Spleen (tissue), 11 donors: ENCODE data around the gene FBXW8. TPM values are rescaled to one million over a fixed set of nuclear protein-coding genes. Genes with fewer than 3 reads are reported as not detected.
A peak's percentile ranks its signal among the peaks of the same experiment; 100 is the strongest.

Experiments used
- DNase-seq: peaks from one replicate; pipeline ENCODE4 v3.0.0-alpha.2; 2020
- H3K27ac ChIP-seq, 8 donors: fragments of 200-600 bp; sonication (generic) in 7 of 8; 1 replicate in 4 of 8; 2 replicates in 4 of 8; pipeline versions ENCODE4 v1.5.0 to v1.8.0; 2016 to 2021; ENCODE audit warnings: inconsistent platforms in 4 of 8, mild to moderate bottlenecking in 4 of 8, moderate library complexity in 1 of 8
- H3K27me3 ChIP-seq, 7 donors: fragments of 200-600 bp; sonication (generic) in 6 of 7; replicated peaks in 1 of 7; 1 replicate in 4 of 7; 2 replicates in 3 of 7; pipeline versions ENCODE4 v1.5.0 to v1.8.0; 2016 to 2021; ENCODE audit warnings: inconsistent platforms in 3 of 7, mild to moderate bottlenecking in 1 of 7
- H3K36me3 ChIP-seq, 6 donors: fragments of 200-600 bp; sonication (generic) in 5 of 6; 1 replicate in 4 of 6; 2 replicates in 2 of 6; pipeline versions ENCODE4 v1.5.0 to v1.8.0; 2016 to 2021; ENCODE audit warnings: inconsistent platforms in 2 of 6
- H3K4me1 ChIP-seq, 6 donors: fragments of 200-600 bp; sonication (generic) in 5 of 6; 1 replicate in 3 of 6; 2 replicates in 3 of 6; pipeline versions ENCODE4 v1.5.0 to v1.8.0; 2016 to 2021; ENCODE audit warnings: inconsistent platforms in 3 of 6
- H3K4me3 ChIP-seq, 8 donors: fragments of 200-600 bp; sonication (generic) in 7 of 8; 1 replicate in 4 of 8; 2 replicates in 4 of 8; pipeline versions ENCODE4 v1.5.0 to v1.8.0; 2016 to 2021; ENCODE audit warnings: inconsistent platforms in 4 of 8, mild to moderate bottlenecking in 4 of 8, moderate library complexity in 2 of 8
- H3K9me3 ChIP-seq, 8 donors: fragments of 200-600 bp; sonication (generic) in 7 of 8; 1 replicate in 4 of 8; 2 replicates in 4 of 8; pipeline versions ENCODE4 v1.5.0 to v1.8.0; 2016 to 2021; ENCODE audit warnings: inconsistent platforms in 4 of 8
- POLR2A ChIP-seq, 3 donors: fragments of 450-650 bp; IDR thresholded peaks; one replicate each; pipeline ENCODE4 v1.5.1; 2017; ENCODE audit warnings: antibody characterized with exemption in 3 of 3, mild to moderate bottlenecking in 1 of 3
- POLR2AphosphoS5 ChIP-seq, 3 donors: sonication (generic); formaldehyde crosslinking; IDR thresholded peaks; one replicate each; pipeline ENCODE4 v1.5.1; 2017; ENCODE audit warnings: antibody characterized with exemption in 3 of 3
- WGBS, 5 donors: extraction: QIAGEN DNeasy Blood & Tissue Kit in 3 of 5; methylation state at CpG; one replicate each; pipeline versions ENCODE4 v1.1.5 to v1.1.7; 2013 to 2018; 5-methylcytosine and 5-hydroxymethylcytosine counted together
- intact Hi-C: fragments of 100-400 bp; cut with DNase I; formaldehyde crosslinking; loops from one replicate; pipeline ENCODE4 v1.15.0; 2023; ENCODE audit warnings: low total_unique reads
- polyA plus RNA-seq, 3 donors: library from polyadenylated mRNA; stranded (reverse); fragments of 200-250 nt; gene quantifications; one replicate each; pipeline ENCODE4 v1.2.1, GENCODE V29; 2013
- total RNA-seq, 7 donors: library from RNA; depleted of rRNA in 3 of 7; stranded (reverse); fragments of >200 nt in 3 of 7; fragmentation: NEBNext Ultra II Directional in 4 of 7; extraction: Animal tissue kit (Norgen Biotek cat#: 25700) in 4 of 7; gene quantifications; one replicate each; pipeline versions ENCODE4 v1.1.0 to v1.2.1, GENCODE V29; 2016 to 2021
- TF ChIP-seq, protein P1 (sequence below), 11 experiments: fragments of 200-600 bp in 7 of 11; fragments of 450-650 bp in 4 of 11; sonication (generic) in 4 of 11; IDR thresholded peaks in 8 of 11; conservative IDR thresholded peaks in 3 of 11; 1 replicate in 7 of 11; 2 replicates in 4 of 11; pipeline versions ENCODE4 v1.4.0 to v1.8.0; 2016 to 2021; ENCODE audit warnings: antibody characterized with exemption in 11 of 11, inconsistent platforms in 4 of 11, mild to moderate bottlenecking in 1 of 11
- donor health status: healthy with polysubstance abuse.
- donor health status: DM: no; HTN: no; CAD: no; lungs with moderate emphysema.
- donor health status: DM: no; HTN: no; CAD: no.
- donor health status: Bipolar disorder and iron deficiency.
- donor health status: healthy.
- donor health status: DM: no; HTN: no; CAD: no.
- donor health status: DM: yes; HTN: yes; CAD: no.

The FBXW8 gene
- total and polyA plus RNA-seq, 10 donors = 2.2 to 17.3 (median 11.8) TPM

- TF ChIP-seq POLR2A (IDR thresholded peaks at IDR 0.05) (no peak), POLR2AphosphoS5 (IDR thresholded peaks at IDR 0.05) (no peak)
- TF ChIP-seq, protein P1, sequence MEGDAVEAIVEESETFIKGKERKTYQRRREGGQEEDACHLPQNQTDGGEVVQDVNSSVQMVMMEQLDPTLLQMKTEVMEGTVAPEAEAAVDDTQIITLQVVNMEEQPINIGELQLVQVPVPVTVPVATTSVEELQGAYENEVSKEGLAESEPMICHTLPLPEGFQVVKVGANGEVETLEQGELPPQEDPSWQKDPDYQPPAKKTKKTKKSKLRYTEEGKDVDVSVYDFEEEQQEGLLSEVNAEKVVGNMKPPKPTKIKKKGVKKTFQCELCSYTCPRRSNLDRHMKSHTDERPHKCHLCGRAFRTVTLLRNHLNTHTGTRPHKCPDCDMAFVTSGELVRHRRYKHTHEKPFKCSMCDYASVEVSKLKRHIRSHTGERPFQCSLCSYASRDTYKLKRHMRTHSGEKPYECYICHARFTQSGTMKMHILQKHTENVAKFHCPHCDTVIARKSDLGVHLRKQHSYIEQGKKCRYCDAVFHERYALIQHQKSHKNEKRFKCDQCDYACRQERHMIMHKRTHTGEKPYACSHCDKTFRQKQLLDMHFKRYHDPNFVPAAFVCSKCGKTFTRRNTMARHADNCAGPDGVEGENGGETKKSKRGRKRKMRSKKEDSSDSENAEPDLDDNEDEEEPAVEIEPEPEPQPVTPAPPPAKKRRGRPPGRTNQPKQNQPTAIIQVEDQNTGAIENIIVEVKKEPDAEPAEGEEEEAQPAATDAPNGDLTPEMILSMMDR (IDR thresholded peaks at IDR 0.05 in 8 of 11, conservative IDR thresholded peaks at IDR 0.05 in 3 of 11) = no peak
- Histone ChIP-seq H3K27ac (no peak overlapping the region), H3K36me3 (no peaks in the 10 kb centered on the region), H3K4me3 (no peak overlapping the region), H3K4me1 (peaks cover 6 to 15% (median 12%) of the 10 kb centered on the region in 6 donors), H3K27me3 (peaks cover 0 to 76% (median 42%) of the 10 kb centered on the region in 7 donors), H3K9me3 (peaks cover 0 to 10% (median 3%) of the 10 kb centered on the region in 8 donors)
- intact Hi-C loops = no loop called here
- no peak for DNase-seq
- WGBS, 5 donors = 86 to 93% (median 92%) methylated on average over 4 of the region's 4 CpGs
Observed at GRCh38 chr12:116874324-116874995, 36.3 kb upstream of the FBXW8 start.

DNA sequence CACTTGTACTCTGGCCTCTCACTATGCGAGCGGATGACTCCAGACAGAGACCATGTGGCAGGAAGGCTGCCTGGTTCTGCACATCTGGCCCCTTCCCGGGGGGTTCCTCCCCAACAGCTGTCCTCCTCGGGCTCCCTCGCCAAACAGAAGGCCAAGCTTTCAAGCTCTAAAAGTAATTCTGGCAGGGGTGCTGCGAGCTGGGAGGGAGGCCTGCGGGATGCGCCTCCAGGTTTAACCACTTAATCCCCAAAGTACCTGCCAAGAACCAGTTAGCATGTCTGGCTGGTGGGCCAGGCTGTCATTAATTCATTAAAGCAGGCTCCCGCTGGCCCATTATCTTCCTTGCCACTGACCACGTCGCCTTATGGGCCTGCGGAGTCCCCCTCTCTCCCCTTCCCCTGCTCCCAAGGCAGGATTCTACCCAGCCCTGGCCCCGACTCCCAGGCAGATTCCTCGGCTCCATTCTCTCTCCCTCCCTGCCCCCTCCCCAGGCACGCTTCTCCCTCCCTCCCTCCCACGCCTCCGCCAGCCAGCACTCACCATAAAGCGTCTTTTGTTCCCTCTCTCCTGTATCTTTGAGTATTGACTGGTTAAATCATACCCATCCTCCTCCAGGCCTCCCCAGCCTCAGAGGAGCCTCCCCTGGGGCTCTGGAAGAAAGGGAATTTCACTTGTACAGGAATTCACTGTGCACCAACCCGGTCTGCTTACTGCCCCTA, 34.4 kb upstream of the FBXW8 start:
- peaks cover 0 to 10% (median 3%) of the 10 kb centered on the region in 8 donors for H3K9me3 ChIP-seq
- peaks cover 0 to 95% (median 56%) of the 10 kb centered on the region in 7 donors for H3K27me3 ChIP-seq
- TF ChIP-seq POLR2A (IDR thresholded peaks at IDR 0.05) = no peak
- TF ChIP-seq, protein P1 (IDR thresholded peaks at IDR 0.05 in 8 of 11, conservative IDR thresholded peaks at IDR 0.05 in 3 of 11) = no peak
- no peak for TF ChIP-seq POLR2AphosphoS5 (IDR thresholded peaks at IDR 0.05)
- peaks cover 17 to 33% (median 29%) of the 10 kb centered on the region in 6 donors for H3K4me1 ChIP-seq
- no peak overlapping the region for H3K4me3 ChIP-seq
- intact Hi-C loops = no loop called here
- H3K27ac ChIP-seq = no peak overlapping the region
- DNase-seq = no peak
- 19 to 29% (median 22%) methylated on average over 18 to 19 of the region's 19 CpGs for WGBS, 5 donors
- no peaks in the 10 kb centered on the region for H3K36me3 ChIP-seq

DNA sequence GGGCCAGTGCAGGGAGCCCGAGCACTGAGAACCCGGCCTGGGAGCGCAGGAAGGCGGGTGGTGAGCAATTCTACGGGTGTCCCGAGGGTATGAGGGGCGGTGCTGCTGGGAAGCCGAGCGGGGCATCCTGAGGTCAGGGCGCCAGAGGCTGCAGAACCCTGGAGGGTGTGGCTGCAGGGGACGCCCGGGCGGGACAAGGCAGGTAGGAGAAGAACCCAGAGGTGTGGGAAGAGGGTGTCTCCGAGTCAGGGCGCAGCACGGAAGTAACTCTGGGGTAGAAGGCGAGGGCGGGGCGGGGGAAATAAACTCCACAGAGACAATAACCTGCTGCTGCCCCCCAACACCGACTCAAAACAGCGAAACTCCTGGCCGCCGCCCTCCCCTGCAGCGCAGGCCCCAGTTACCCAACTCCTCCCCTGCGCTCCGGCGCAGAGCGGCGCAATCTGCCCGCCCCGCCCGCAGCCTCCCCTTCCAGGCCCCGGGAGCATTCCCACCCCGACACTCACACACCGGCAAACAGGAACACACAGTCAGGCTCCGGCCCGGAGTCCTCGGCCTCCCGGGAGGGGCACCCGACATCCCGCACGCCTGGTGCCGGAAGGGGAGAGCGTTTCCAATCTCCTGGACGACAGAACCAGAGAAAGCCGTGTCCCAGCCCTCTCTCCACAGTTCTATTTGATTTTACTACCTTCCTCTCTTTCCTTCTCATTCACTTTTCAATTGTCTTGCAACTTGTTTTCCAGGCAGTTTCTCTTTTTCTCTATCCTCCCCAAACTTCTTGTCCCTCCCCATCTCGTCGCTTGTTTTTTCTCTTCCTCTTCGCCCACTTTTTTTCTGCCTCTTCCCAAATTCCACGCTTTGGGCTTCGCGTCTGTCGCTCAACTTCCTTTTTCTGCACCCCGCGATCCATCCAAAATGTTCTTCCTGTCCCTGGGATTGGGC, 31.9 kb upstream of the FBXW8 start:
- Histone ChIP-seq H3K27ac (no peak overlapping the region), H3K4me3 (peak overlapping the region in 7 of 8 donors; percentile 3 to 68 (median 23)), H3K9me3 (peaks cover 0 to 10% (median 3%) of the 10 kb centered on the region in 8 donors), H3K4me1 (peaks cover 25 to 50% (median 42%) of the 10 kb centered on the region in 6 donors), H3K36me3 (no peaks in the 10 kb centered on the region), H3K27me3 (peaks cover 0 to 100% (median 75%) of the 10 kb centered on the region in 7 donors)
- TF ChIP-seq POLR2AphosphoS5 (IDR thresholded peaks at IDR 0.05) (no peak), POLR2A (IDR thresholded peaks at IDR 0.05) (no peak)
- TF ChIP-seq, protein P1 (IDR thresholded peaks at IDR 0.05 in 8 of 11, conservative IDR thresholded peaks at IDR 0.05 in 3 of 11) = no peak
- WGBS, 5 donors = 1 to 3% (median 2%) methylated on average over 52 to 55 of the region's 55 CpGs
- no peak for DNase-seq
- intact Hi-C loops = no loop called here
